ENCODE data around the gene IL12RB2. TPM values are rescaled to one million over a fixed set of nuclear protein-coding genes. Genes with fewer than 3 reads are reported as not detected.
A peak's percentile ranks its signal among the peaks of the same experiment; 100 is the strongest.

The IL12RB2 gene
- total RNA-seq, 2 donors from 2014 or later, result 1.3 to 3.3 TPM

DNA sequence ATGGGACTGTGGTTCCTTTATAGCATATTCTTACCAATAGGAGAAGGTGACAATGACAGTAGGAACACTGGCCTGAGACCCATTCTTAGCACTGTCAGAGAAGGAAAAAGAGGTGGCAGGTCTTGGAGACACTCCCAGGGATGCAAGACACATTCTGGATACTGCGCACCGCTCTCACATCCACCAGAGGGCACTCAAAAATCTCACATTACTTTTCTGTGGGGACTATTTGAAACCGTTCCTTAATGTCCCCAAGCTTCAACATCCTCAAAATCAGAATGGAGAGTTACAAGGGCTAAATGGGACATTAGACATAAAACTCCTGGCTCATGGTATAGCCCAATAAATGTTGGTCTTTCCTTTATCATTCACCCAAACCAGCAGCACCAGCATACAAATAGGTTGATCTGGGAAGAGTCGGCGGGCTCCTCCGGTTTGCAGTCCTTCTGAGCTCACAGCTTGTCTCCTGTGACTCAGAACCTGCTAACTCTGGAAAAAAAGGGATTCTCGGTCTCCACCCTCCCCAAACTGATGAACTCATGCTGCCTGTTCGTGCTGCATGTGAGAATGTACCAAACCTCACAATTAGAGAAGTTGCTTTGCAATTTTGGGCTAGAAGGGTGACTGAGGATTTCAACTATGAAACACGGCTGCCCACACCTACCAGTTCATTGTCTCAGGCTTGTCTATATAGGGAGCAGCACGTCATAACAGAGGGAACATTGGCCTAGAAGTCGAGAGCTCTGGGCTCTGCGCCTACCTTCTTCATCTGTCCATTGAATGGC lies 40.2 kb downstream of the IL12RB2 start:
- TF ChIP-seq, protein P1, sequence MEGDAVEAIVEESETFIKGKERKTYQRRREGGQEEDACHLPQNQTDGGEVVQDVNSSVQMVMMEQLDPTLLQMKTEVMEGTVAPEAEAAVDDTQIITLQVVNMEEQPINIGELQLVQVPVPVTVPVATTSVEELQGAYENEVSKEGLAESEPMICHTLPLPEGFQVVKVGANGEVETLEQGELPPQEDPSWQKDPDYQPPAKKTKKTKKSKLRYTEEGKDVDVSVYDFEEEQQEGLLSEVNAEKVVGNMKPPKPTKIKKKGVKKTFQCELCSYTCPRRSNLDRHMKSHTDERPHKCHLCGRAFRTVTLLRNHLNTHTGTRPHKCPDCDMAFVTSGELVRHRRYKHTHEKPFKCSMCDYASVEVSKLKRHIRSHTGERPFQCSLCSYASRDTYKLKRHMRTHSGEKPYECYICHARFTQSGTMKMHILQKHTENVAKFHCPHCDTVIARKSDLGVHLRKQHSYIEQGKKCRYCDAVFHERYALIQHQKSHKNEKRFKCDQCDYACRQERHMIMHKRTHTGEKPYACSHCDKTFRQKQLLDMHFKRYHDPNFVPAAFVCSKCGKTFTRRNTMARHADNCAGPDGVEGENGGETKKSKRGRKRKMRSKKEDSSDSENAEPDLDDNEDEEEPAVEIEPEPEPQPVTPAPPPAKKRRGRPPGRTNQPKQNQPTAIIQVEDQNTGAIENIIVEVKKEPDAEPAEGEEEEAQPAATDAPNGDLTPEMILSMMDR (IDR thresholded peaks at IDR 0.05), result peak in 6 of 7 experiments; percentile 53 to 59 (median 55)
- TF ChIP-seq POLR2A (IDR thresholded peaks at IDR 0.05), result no peak
- no peaks in the 10 kb centered on the region for H3K4me1 ChIP-seq
- H3K27me3 ChIP-seq, result no peaks in the 10 kb centered on the region
- intact Hi-C loops (cut with DNase I), result no loop called here
- H3K36me3 ChIP-seq (replicated peaks in 1 of 2; ENCODE audit: insufficient read depth in 1 of 2, low read depth in 2 of 2), result no peaks in the 10 kb centered on the region
- ATAC-seq (peak; percentile 48), DNase-seq (peak; percentile 26 to 49 (median 38))
- WGBS, 2 donors, result 63 to 69% methylated on average over 12 of the region's 12 CpGs
- no peak overlapping the region for H3K27ac ChIP-seq
- H3K4me3 ChIP-seq, result no peak overlapping the region
- H3K9me3 ChIP-seq, result no peaks in the 10 kb centered on the region

DNA sequence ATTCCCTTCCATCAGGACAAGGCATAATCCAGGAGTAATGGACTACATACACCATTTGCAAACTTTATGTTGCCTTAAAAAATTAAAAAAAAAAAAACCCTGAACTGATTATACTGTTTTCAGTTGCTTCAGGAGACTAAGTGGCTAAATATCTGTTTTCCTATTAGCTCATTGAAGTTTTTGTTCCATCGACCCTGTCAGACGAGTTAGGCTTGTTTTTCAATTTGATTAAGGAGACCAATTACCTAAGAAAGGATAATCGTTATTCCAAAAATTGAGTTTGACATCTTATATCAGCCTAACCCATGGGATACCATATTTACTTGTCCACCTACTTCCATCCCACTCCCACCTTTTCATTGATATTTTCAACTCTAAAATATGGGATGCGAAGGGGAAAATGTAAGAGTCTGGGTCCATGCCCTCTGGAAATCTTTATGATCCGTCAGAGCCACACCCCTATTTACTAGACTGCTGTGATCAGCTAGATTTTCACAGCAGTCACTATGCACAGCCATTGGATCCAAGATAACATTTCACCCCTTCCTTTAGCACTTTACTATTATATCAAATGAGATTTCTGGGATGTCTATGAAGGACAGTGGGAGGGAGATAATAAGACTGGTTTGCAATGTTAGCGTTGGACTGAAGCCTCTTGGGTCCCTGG lies 41.0 kb downstream of the IL12RB2 start:
- Histone ChIP-seq H3K4me1 (no peaks in the 10 kb centered on the region), H3K27ac (no peak overlapping the region), H3K36me3 (replicated peaks in 1 of 2; ENCODE audit: insufficient read depth in 1 of 2, low read depth in 2 of 2) (no peaks in the 10 kb centered on the region), H3K4me3 (no peak overlapping the region), H3K27me3 (no peaks in the 10 kb centered on the region), H3K9me3 (no peaks in the 10 kb centered on the region)
- TF ChIP-seq, protein P1 (IDR thresholded peaks at IDR 0.05), result no peak
- no peak for TF ChIP-seq POLR2A (IDR thresholded peaks at IDR 0.05)
- intact Hi-C loops (cut with DNase I), result no loop called here
- 52 to 59% methylated on average over 6 of the region's 6 CpGs for WGBS, 2 donors
- DNase-seq (no peak), ATAC-seq (no peak)

DNA sequence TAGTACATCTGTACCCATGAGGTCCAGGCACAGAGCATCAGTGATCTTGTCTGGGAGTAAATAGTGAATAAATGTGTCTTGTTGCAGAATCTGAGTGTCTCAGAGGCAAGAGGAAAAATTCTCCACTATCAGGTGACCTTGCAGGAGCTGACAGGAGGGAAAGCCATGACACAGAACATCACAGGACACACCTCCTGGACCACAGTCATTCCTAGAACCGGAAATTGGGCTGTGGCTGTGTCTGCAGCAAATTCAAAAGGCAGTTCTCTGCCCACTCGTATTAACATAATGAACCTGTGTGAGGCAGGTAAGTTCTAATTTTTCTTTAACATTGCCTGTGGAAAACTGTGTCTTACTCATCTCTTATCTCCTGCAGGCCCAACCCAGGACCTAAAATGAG lies 43.1 kb downstream of the IL12RB2 start:
- 82 to 84% methylated on average over 2 of the region's 2 CpGs for WGBS, 2 donors
- intact Hi-C loops (cut with DNase I), result loop anchor here (5.0 kb wide), 1 partner anchor 152 kb away; no protein-coding TSS in a partner anchor
- DNase-seq (no peak), ATAC-seq (no peak)
- no peak for TF ChIP-seq POLR2A (IDR thresholded peaks at IDR 0.05)
- TF ChIP-seq, protein P1 (IDR thresholded peaks at IDR 0.05), result no peak
- Histone ChIP-seq H3K4me3 (no peak overlapping the region), H3K27ac (no peak overlapping the region), H3K4me1 (no peaks in the 10 kb centered on the region), H3K36me3 (replicated peaks in 1 of 2; ENCODE audit: insufficient read depth in 1 of 2, low read depth in 2 of 2) (no peaks in the 10 kb centered on the region), H3K27me3 (no peaks in the 10 kb centered on the region), H3K9me3 (no peaks in the 10 kb centered on the region)

DNA sequence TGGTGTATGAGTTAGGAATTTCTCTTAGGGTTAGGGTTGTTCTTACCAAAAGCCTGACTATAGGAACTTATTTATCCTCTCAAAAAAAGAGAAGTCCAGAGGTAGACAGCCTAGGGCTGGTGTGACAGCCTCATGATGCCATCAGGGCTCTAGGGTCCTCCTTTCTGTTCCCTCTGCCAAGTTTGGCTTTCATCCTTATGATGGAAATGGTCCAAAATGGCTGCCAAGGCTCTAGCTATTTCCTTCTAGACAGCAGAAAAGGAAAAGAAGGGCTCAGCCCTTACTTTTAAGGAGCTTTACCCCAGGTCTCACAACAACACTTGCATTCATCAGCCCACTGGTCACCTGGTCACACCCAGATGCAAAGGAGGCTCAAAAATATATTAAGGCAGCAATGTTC lies 44.5 kb downstream of the IL12RB2 start:
- ATAC-seq, result no peak
- H3K4me3 ChIP-seq, result no peak overlapping the region
- no peaks in the 10 kb centered on the region for H3K36me3 ChIP-seq (replicated peaks in 1 of 2; ENCODE audit: insufficient read depth in 1 of 2, low read depth in 2 of 2)
- intact Hi-C loops (cut with DNase I), result loop anchor here (5.0 kb wide), 1 partner anchor 150 kb away; no protein-coding TSS in a partner anchor
- TF ChIP-seq, protein P1 (IDR thresholded peaks at IDR 0.05), result no peak
- TF ChIP-seq POLR2A (IDR thresholded peaks at IDR 0.05), result no peak
- no peak overlapping the region for H3K27ac ChIP-seq
- no peaks in the 10 kb centered on the region for H3K9me3 ChIP-seq
- no peaks in the 10 kb centered on the region for H3K27me3 ChIP-seq
- no peak for DNase-seq
- no peaks in the 10 kb centered on the region for H3K4me1 ChIP-seq

Data from body of pancreas (tissue), 4 donors.